GM23338 (cell line): ENCODE results near the gene SRGN. TPM values are rescaled to one million over a fixed set of nuclear protein-coding genes. Genes with fewer than 3 reads are reported as not detected.

ENCODE experiments used
- ATAC-seq: fragments of 200-7000 bp; cut with Tn5 transposase; 3 replicates; pipeline ENCODE4 v1.9.1; 2020
- DNase-seq: peaks from one replicate; pipeline ENCODE4 v3.0.0-alpha.2; 2015; ENCODE audit warnings: low spot score
- H2AFZ ChIP-seq: fragments of 200-600 bp; sonication (generic); 2 replicates; pipeline ENCODE4 v1.8.0; 2016; ENCODE audit warnings: antibody characterized with exemption, mild to moderate bottlenecking, moderate library complexity
- H3F3A ChIP-seq: fragments of 200-600 bp; sonication (generic); replicated peaks from 2 replicates; pipeline ENCODE4 v1.8.0; 2017; ENCODE audit warnings: antibody characterized with exemption, mixed run types, low read depth
- H3K27ac ChIP-seq: fragments of 200-600 bp; sonication (generic); 2 replicates; pipeline ENCODE4 v1.6.1; 2016; ENCODE audit warnings: low read depth
- H3K27me3 ChIP-seq: fragments of 200-600 bp; sonication (generic); 2 replicates; pipeline ENCODE4 v1.8.0; 2016; ENCODE audit warnings: mild to moderate bottlenecking, mixed run types, moderate library complexity; ENCODE audit not compliant: insufficient read depth
- H3K36me3 ChIP-seq: fragments of 200-600 bp; sonication (generic); 2 replicates; pipeline ENCODE4 v1.8.0; 2016; ENCODE audit warnings: mild to moderate bottlenecking; ENCODE audit not compliant: insufficient read depth
- H3K4me1 ChIP-seq: fragments of 200-600 bp; sonication (generic); 2 replicates; pipeline ENCODE4 v1.8.0; 2016; ENCODE audit warnings: mild to moderate bottlenecking, moderate library complexity; ENCODE audit not compliant: insufficient read depth
- H3K4me2 ChIP-seq: fragments of 200-600 bp; sonication (generic); 2 replicates; pipeline ENCODE4 v1.7.1; 2017; ENCODE audit warnings: mixed run types
- H3K4me3 ChIP-seq: fragments of 200-600 bp; sonication (generic); 2 replicates; pipeline ENCODE4 v1.6.1; 2016; ENCODE audit warnings: mixed run types
- H3K79me2 ChIP-seq: fragments of 200-600 bp; sonication (generic); replicated peaks from 2 replicates; pipeline ENCODE4 v1.8.0; 2017; ENCODE audit warnings: mild to moderate bottlenecking; ENCODE audit not compliant: insufficient read depth
- H3K9me2 ChIP-seq: fragments of 200-600 bp; sonication (generic); 2 replicates; pipeline ENCODE4 v1.8.0; 2017; ENCODE audit not compliant: insufficient read depth
- H4K20me1 ChIP-seq: fragments of 200-600 bp; sonication (generic); replicated peaks from 2 replicates; pipeline ENCODE4 v1.8.0; 2017; ENCODE audit warnings: mild to moderate bottlenecking; ENCODE audit not compliant: insufficient read depth
- H3K27ac Mint-ChIP-seq: 2 replicates; pipeline ENCODE4 v1.8.0; 2020; ENCODE audit warnings: inconsistent platforms, mild to moderate bottlenecking, moderate library complexity, mixed read lengths
- H3K27me3 Mint-ChIP-seq: 3 replicates; pipeline ENCODE4 v1.8.0; 2022; ENCODE audit warnings: low read depth, mild to moderate bottlenecking, moderate library complexity, mixed read lengths, inconsistent platforms; ENCODE audit not compliant: insufficient read depth, poor library complexity
- H3K36me3 Mint-ChIP-seq: 3 replicates; pipeline ENCODE4 v1.8.0; 2021; ENCODE audit warnings: low read depth, mild to moderate bottlenecking, inconsistent platforms, moderate library complexity, mixed read lengths
- H3K4me1 Mint-ChIP-seq: 3 replicates; pipeline ENCODE4 v1.8.0; 2020; ENCODE audit warnings: mild to moderate bottlenecking, inconsistent platforms, mixed read lengths
- H3K4me3 Mint-ChIP-seq: 3 replicates; pipeline ENCODE4 v1.8.0; 2021; ENCODE audit warnings: moderate library complexity, mild to moderate bottlenecking, inconsistent platforms, mixed read lengths
- H3K9me3 Mint-ChIP-seq: 3 replicates; pipeline ENCODE4 v1.8.0; 2020; ENCODE audit warnings: moderate library complexity, mild to moderate bottlenecking, inconsistent platforms, mixed read lengths
- ETS1 ChIP-seq: IDR thresholded peaks from 2 replicates; pipeline ENCODE4 v1.6.1; 2016; ENCODE audit warnings: antibody characterized with exemption
- EZH2 ChIP-seq: fragments of 200-600 bp; sonication (generic); IDR thresholded peaks from one replicate; pipeline ENCODE4 v1.8.0; 2017; ENCODE audit warnings: antibody characterized with exemption, mild to moderate bottlenecking, low read depth; ENCODE audit not compliant: unreplicated experiment
- NANOG ChIP-seq: IDR thresholded peaks from 2 replicates; pipeline ENCODE4 v1.6.1; 2016; ENCODE audit warnings: antibody characterized with exemption, borderline replicate concordance
- REST ChIP-seq: IDR thresholded peaks from one replicate; pipeline ENCODE4 v1.6.1; 2018; ENCODE audit warnings: antibody characterized with exemption; ENCODE audit not compliant: unreplicated experiment
- ZNF114 ChIP-seq: fragments of 250-450 bp; sonication (Bioruptor Pico); IDR thresholded peaks from 2 replicates; pipeline ENCODE4 v1.5.0; 2020; ENCODE audit warnings: mild to moderate bottlenecking, moderate library complexity
- ZNF462 ChIP-seq: fragments of 250-450 bp; sonication (Bioruptor Pico); IDR thresholded peaks from 2 replicates; pipeline ENCODE4 v1.5.0; 2020; ENCODE audit warnings: mild to moderate bottlenecking, moderate library complexity
- polyA plus RNA-seq: library from polyadenylated mRNA; unstranded; fragments of >200 nt; fragmentation: Nextera tagmentation; extraction: Ambion mirVana; gene quantifications from 2 replicates; pipeline ENCODE4 v1.2.1, GENCODE V29; 2016
- total RNA-seq: library from RNA; depleted of rRNA; stranded (reverse); fragments of >200 nt; shearing (Covaris generic); gene quantifications from 2 replicates; pipeline ENCODE4 v1.2.3, GENCODE V29; 2014

The SRGN gene
- total and polyA plus RNA-seq, 2 experiments from 2014 or later, result not detected

- Histone ChIP-seq H3K4me1 (no peaks in the 10 kb centered on the region), H3F3A (no peaks in the 10 kb centered on the region), H3K4me3 (no peak overlapping the region), H3K4me2 (no peak overlapping the region), H3K27ac (no peak overlapping the region), H3K36me3 (no peaks in the 10 kb centered on the region), H3K27me3 (no peaks in the 10 kb centered on the region), H2AFZ (no peak overlapping the region), H3K79me2 (no peaks in the 10 kb centered on the region), H4K20me1 (no peaks in the 10 kb centered on the region), H3K9me2 (no peaks in the 10 kb centered on the region)
- Mint-ChIP-seq H3K27ac (no peak overlapping the region), H3K36me3 (no peaks in the 10 kb centered on the region), H3K27me3 (no peaks in the 10 kb centered on the region), H3K4me3 (no peak overlapping the region), H3K4me1 (no peaks in the 10 kb centered on the region), H3K9me3 (no peaks in the 10 kb centered on the region)
- DNase-seq, result no peak
- TF ChIP-seq ETS1 (no peak), ZNF114 (CRISPR knock-in tag) (no peak), EZH2 (no peak), NANOG (no peak), REST (no peak), ZNF462 (CRISPR knock-in tag) (no peak)
- no peak for ATAC-seq
Measured at GRCh38 chr10:69042417-69042816, 45.5 kb upstream of the SRGN start.
